Thyroid gland (tissue), 4 donors: ENCODE data around the gene CLEC18B.

Experiments used
- POLR2A ChIP-seq, 2 donors: fragments of 450-650 bp; IDR thresholded peaks; one replicate each; pipeline ENCODE4 v1.6.1; 2017; ENCODE audit warnings: antibody characterized with exemption in 2 of 2, mild to moderate bottlenecking in 2 of 2, moderate library complexity in 1 of 2
- TF ChIP-seq, protein P1 (sequence below), 6 experiments: fragments of 200-600 bp in 3 of 6; fragments of 450-650 bp in 3 of 6; sonication (generic) in 3 of 6; IDR thresholded peaks; one replicate each; pipeline ENCODE4 v1.5.1; 2016 to 2019; ENCODE audit warnings: antibody characterized with exemption in 6 of 6, mild to moderate bottlenecking in 2 of 6, inconsistent platforms in 1 of 6, moderate library complexity in 1 of 6

DNA sequence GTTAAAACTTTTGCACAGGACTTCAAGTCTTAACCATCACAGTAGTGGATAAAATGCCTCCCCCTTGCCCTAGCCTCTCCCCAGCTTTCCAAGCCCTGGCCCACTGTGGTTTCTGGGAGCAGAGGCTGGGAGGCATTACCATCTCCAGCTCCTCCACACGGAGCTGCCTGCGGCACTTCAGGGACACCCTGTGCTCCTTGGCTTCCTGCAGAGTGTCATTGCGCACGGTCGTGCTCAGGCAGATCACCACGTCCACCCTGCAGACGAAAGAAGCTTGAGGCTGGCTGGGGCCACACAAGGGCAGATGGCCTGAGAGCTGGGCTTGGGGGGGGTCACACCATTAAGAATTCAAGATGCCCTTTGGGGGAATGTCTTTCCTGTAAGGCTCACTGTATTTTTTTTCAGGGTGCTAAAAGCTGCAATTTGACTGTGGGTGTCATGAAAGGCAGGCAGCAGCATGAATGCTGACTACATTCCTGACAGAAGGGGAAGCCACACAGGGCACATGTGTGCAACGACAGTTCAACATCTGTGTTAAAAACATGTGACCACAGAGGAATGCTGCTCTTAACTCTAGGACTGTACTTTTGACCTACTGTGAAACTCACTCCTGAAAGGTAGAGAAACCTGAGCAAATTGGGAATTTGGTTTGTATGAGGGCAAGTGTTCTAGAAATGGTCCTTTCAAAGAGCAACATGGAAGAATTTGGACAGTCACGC is 47.7 kb upstream of the CLEC18B start:
- TF ChIP-seq, protein P1, sequence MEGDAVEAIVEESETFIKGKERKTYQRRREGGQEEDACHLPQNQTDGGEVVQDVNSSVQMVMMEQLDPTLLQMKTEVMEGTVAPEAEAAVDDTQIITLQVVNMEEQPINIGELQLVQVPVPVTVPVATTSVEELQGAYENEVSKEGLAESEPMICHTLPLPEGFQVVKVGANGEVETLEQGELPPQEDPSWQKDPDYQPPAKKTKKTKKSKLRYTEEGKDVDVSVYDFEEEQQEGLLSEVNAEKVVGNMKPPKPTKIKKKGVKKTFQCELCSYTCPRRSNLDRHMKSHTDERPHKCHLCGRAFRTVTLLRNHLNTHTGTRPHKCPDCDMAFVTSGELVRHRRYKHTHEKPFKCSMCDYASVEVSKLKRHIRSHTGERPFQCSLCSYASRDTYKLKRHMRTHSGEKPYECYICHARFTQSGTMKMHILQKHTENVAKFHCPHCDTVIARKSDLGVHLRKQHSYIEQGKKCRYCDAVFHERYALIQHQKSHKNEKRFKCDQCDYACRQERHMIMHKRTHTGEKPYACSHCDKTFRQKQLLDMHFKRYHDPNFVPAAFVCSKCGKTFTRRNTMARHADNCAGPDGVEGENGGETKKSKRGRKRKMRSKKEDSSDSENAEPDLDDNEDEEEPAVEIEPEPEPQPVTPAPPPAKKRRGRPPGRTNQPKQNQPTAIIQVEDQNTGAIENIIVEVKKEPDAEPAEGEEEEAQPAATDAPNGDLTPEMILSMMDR (IDR thresholded peaks at IDR 0.05) = no peak
- no peak for TF ChIP-seq POLR2A (IDR thresholded peaks at IDR 0.05)
